HepG2 (cell line): ENCODE measurements around the gene PPP1R16B. TPM values are rescaled to one million over a fixed set of nuclear protein-coding genes. Genes with fewer than 3 reads are reported as not detected.

Experiments
- AKAP8 ChIP-seq: sonication (generic); formaldehyde crosslinking; IDR thresholded peaks from 2 replicates; pipeline ENCODE4 v1.5.1; 2020; ENCODE audit warnings: mild to moderate bottlenecking, missing genetic modification reagents
- CEBPG ChIP-seq: IDR thresholded peaks from 2 replicates; pipeline ENCODE4 v1.6.1; 2016
- HOMEZ ChIP-seq: IDR thresholded peaks from 2 replicates; pipeline ENCODE4 v1.6.1; 2016; ENCODE audit warnings: low read depth
- KAT2B ChIP-seq: fragments of 150-350 bp; IDR thresholded peaks from 2 replicates; pipeline ENCODE4 v1.6.1; 2014; ENCODE audit warnings: low read depth, low read length, borderline replicate concordance
- MED13 ChIP-seq: sonication (generic); formaldehyde crosslinking; IDR thresholded peaks from 2 replicates; pipeline ENCODE4 v1.5.0; 2020; ENCODE audit warnings: missing genetic modification reagents
- NFE2L1 ChIP-seq: sonication (generic); formaldehyde crosslinking; IDR thresholded peaks from 2 replicates; pipeline ENCODE4 v1.4.0; 2020; ENCODE audit warnings: missing genetic modification reagents, mild to moderate bottlenecking, borderline replicate concordance
- SCMH1 ChIP-seq: sonication (generic); formaldehyde crosslinking; IDR thresholded peaks from 2 replicates; pipeline ENCODE4 v1.9.0; 2021; ENCODE audit warnings: missing genetic modification reagents, mild to moderate bottlenecking, borderline replicate concordance
- SIX4 ChIP-seq: sonication (generic); formaldehyde crosslinking; IDR thresholded peaks from 2 replicates; pipeline ENCODE4 v1.4.0; 2020; ENCODE audit warnings: missing genetic modification reagents
- SMC3 ChIP-seq: IDR thresholded peaks from 2 replicates; pipeline ENCODE4 v1.6.1; 2011; ENCODE audit warnings: low read length, improper control_type of control experiment
- TMF1 ChIP-seq: sonication (generic); formaldehyde crosslinking; IDR thresholded peaks from 2 replicates; pipeline ENCODE4 v1.8.1; 2022; ENCODE audit warnings: low read depth, missing genetic modification reagents
- ZBED4 ChIP-seq: sonication (generic); formaldehyde crosslinking; IDR thresholded peaks from 2 replicates; pipeline ENCODE4 v1.4.0; 2020; ENCODE audit warnings: missing genetic modification reagents, borderline replicate concordance
- ZBTB10 ChIP-seq: sonication (generic); formaldehyde crosslinking; IDR thresholded peaks from 2 replicates; pipeline ENCODE4 v1.4.0; 2020; ENCODE audit warnings: missing genetic modification reagents, borderline replicate concordance
- ZBTB37 ChIP-seq: sonication (generic); formaldehyde crosslinking; IDR thresholded peaks from 2 replicates; pipeline ENCODE4 v1.4.0; 2020; ENCODE audit warnings: mild to moderate bottlenecking, missing genetic modification reagents
- ZMAT5 ChIP-seq: sonication (generic); formaldehyde crosslinking; IDR thresholded peaks from 2 replicates; pipeline ENCODE4 v1.5.0; 2020; ENCODE audit warnings: mild to moderate bottlenecking, low read depth, missing genetic modification reagents, borderline replicate concordance
- ZMYM3 ChIP-seq: sonication (generic); formaldehyde crosslinking; IDR thresholded peaks from 2 replicates; pipeline ENCODE4 v1.5.1; 2020; ENCODE audit warnings: mild to moderate bottlenecking, missing genetic modification reagents
- ZNF275 ChIP-seq: sonication (generic); formaldehyde crosslinking; IDR thresholded peaks from 2 replicates; pipeline ENCODE4 v1.8.0; 2022; ENCODE audit warnings: missing genetic modification reagents, mild to moderate bottlenecking, inconsistent platforms, borderline replicate concordance
- ZNF333 ChIP-seq: sonication (generic); formaldehyde crosslinking; IDR thresholded peaks from 2 replicates; pipeline ENCODE4 v1.4.0; 2020; ENCODE audit warnings: mild to moderate bottlenecking, missing genetic modification reagents, borderline replicate concordance
- polyA plus RNA-seq, 8 experiments: library from polyadenylated mRNA; depleted of rRNA in 3 of 8; stranded (reverse) in 7 of 8; unstranded in 1 of 8; fragments of >200 nt; fragmentation: Illumina TruSeq in 4 of 8; extraction: Trizol in 4 of 8; gene quantifications; 2 replicates each; pipeline versions ENCODE4 v1.2.1 to v1.2.3, GENCODE V29; 2011 to 2016; ENCODE audit warnings: low read depth in 4 of 8, missing spikeins in 1 of 8, mixed read lengths in 1 of 8; ENCODE audit not compliant: insufficient read depth in 1 of 8
- total RNA-seq, 5 experiments: library from RNA; depleted of rRNA; stranded (reverse); fragments of >200 nt; fragmentation: Illumina TruSeq; extraction: Trizol; gene quantifications; 2 replicates each; pipeline ENCODE4 v1.2.3, GENCODE V29; 2016; ENCODE audit warnings: low read depth in 1 of 5

Gene PPP1R16B
- total and polyA plus RNA-seq, 2 of the 13 experiments (the other 11 are each of a cell fraction or from before 2014, with no cell fraction given), result 0.02 to 0.11 TPM

GRCh38 chr20:38926142-38926933 lies 120.8 kb downstream of the PPP1R16B start, which contains the start of gene FAM83D (continued):
- TF ChIP-seq SCMH1 (CRISPR knock-in tag) (no peak), MED13 (CRISPR knock-in tag) (peak; percentile 93), SIX4 (no peak; the same call in none of the 2 replicates), KAT2B (no peak), ZNF333 (peak; percentile 86; the same call in 1 of the 2 replicates), ZMAT5 (no peak), NFE2L1 (CRISPR knock-in tag) (0 out of 2 replicates have a peak, but pooled peaks have one; percentile 47), SMC3 (0 out of 2 replicates have a peak, but pooled peaks have one; percentile 73), ZBED4 (CRISPR knock-in tag) (peak; percentile 46), ZBTB10 (peak; percentile 67), AKAP8 (peak; percentile 74), ZMYM3 (CRISPR knock-in tag) (peak; percentile 99), CEBPG (CRISPR knock-in tag) (peak; percentile 42; the same call in 1 of the 2 replicates), HOMEZ (peak; percentile 98), ZNF275 (CRISPR knock-in tag) (peak; percentile 96), TMF1 (CRISPR knock-in tag) (peak; percentile 99), ZBTB37 (CRISPR knock-in tag) (no peak)
